ENCODE measurements around the gene ATP6V0E2.
"Not testable (repeated sequence)": the region's sequence is repeated elsewhere in the genome, so short reads cannot be mapped to it uniquely, and the experiment has no call there.

ATP6V0E2 gene

GRCh38 chr7:149926414-149926813, 52.6 kb downstream of the ATP6V0E2 start:
- DNase-seq (ENCODE audit: low read depth); H3K4me3 ChIP-seq (ENCODE audit: low read depth, low read length): not testable (repeated sequence)
